Measurements from ENCODE around the gene PPP1R17.

DNA sequence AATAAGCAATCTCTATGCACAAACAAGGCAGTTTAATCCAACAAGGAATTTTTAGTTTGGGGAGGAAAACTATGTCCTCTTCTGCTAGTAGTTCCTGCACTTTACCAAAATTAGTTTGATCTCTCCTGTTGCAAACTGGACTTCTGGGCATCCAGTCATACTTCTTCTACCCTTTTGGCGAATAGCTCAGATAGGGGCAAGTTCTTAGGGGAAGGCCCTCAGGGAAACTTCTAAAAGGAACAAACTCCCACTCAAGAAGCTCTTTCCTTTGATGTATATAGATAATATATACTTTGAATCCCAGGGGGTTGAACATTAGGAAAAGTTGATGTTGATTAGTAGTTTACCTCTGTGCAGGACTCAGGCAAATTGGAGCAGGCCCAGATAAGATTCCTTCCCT, 21.5 kb upstream of the PPP1R17 start:
- no peak for TF ChIP-seq CTCF (IDR thresholded peaks at IDR 0.05)
- TF ChIP-seq POLR2A (IDR thresholded peaks at IDR 0.05): no peak
- no peak for TF ChIP-seq POLR2AphosphoS5 (IDR thresholded peaks at IDR 0.05)
- TF ChIP-seq EP300 (IDR thresholded peaks at IDR 0.05): no peak
